Upper lobe of left lung (tissue), 4 donors: ENCODE measurements around the gene HAO1.
"Not testable (repeated sequence)": the region's sequence is repeated elsewhere in the genome, so short reads cannot be mapped to it uniquely, and the experiment has no call there.

Experiments used
- POLR2A ChIP-seq, 4 donors: fragments of 450-650 bp; IDR thresholded peaks; one replicate each; pipeline ENCODE4 v1.5.1; 2016 to 2017; ENCODE audit warnings: antibody characterized with exemption in 4 of 4, mild to moderate bottlenecking in 2 of 4
- TF ChIP-seq, protein P1 (sequence below), 6 experiments: fragments of 450-650 bp in 4 of 6; fragments of 200-600 bp in 2 of 6; sonication (generic) in 2 of 6; IDR thresholded peaks; one replicate each; pipeline ENCODE4 v1.5.1; 2016 to 2019; ENCODE audit warnings: antibody characterized with exemption in 6 of 6

DNA sequence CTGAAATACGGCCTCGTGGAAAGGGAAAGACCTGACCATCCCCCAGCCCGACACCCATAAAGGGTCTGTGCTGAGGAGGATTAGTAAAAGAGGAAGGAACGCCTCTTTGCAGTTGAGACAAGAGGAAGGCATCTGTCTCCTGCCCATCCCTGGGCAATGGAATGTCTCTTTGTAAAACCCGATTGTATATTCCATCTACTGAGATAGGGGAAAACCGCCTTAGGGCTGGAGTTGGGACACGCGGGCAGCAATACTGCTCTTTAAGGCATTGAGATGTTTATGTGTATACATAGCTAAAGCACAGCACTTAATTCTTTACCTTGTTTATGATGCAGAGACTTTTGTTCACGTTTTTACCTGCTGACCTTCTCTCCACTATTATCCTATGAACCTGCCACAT is 16.3 kb upstream of the HAO1 start:
- TF ChIP-seq, protein P1, sequence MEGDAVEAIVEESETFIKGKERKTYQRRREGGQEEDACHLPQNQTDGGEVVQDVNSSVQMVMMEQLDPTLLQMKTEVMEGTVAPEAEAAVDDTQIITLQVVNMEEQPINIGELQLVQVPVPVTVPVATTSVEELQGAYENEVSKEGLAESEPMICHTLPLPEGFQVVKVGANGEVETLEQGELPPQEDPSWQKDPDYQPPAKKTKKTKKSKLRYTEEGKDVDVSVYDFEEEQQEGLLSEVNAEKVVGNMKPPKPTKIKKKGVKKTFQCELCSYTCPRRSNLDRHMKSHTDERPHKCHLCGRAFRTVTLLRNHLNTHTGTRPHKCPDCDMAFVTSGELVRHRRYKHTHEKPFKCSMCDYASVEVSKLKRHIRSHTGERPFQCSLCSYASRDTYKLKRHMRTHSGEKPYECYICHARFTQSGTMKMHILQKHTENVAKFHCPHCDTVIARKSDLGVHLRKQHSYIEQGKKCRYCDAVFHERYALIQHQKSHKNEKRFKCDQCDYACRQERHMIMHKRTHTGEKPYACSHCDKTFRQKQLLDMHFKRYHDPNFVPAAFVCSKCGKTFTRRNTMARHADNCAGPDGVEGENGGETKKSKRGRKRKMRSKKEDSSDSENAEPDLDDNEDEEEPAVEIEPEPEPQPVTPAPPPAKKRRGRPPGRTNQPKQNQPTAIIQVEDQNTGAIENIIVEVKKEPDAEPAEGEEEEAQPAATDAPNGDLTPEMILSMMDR (IDR thresholded peaks at IDR 0.05): not testable (repeated sequence)
- not testable (repeated sequence) for TF ChIP-seq POLR2A (IDR thresholded peaks at IDR 0.05)
